ENCODE measurements around the gene DNAJB2.

- TF ChIP-seq POLR2A (IDR thresholded peaks at IDR 0.05; ENCODE audit: low read depth, low read length) (no peak), TAF1 (IDR thresholded peaks at IDR 0.05; ENCODE audit: low read depth, low read length) (no peak), POLR2AphosphoS5 (IDR thresholded peaks at IDR 0.05; ENCODE audit: low read depth, low read length) (no peak), POU2F2 (IDR thresholded peaks at IDR 0.05; ENCODE audit: low read depth, low read length) (no peak), PAX5 (IDR thresholded peaks at IDR 0.05; ENCODE audit: insufficient read depth, low read length, severe bottlenecking) (no peak), SPI1 (IDR thresholded peaks at IDR 0.05; ENCODE audit: low read depth, low read length) (no peak)
Measured at GRCh38 chr2:219334076-219334475, 54.9 kb downstream of the DNAJB2 start.
